ENCODE data around the gene SEMA3F. TPM values are rescaled to one million over a fixed set of nuclear protein-coding genes. Genes with fewer than 3 reads are reported as not detected.
"Not testable (repeated sequence)": the region's sequence is repeated elsewhere in the genome, so short reads cannot be mapped to it uniquely, and the experiment has no call there.

The SEMA3F gene
- total and polyA plus RNA-seq, 4 donors = 0.60 to 4.8 (median 2.1) TPM

DNA sequence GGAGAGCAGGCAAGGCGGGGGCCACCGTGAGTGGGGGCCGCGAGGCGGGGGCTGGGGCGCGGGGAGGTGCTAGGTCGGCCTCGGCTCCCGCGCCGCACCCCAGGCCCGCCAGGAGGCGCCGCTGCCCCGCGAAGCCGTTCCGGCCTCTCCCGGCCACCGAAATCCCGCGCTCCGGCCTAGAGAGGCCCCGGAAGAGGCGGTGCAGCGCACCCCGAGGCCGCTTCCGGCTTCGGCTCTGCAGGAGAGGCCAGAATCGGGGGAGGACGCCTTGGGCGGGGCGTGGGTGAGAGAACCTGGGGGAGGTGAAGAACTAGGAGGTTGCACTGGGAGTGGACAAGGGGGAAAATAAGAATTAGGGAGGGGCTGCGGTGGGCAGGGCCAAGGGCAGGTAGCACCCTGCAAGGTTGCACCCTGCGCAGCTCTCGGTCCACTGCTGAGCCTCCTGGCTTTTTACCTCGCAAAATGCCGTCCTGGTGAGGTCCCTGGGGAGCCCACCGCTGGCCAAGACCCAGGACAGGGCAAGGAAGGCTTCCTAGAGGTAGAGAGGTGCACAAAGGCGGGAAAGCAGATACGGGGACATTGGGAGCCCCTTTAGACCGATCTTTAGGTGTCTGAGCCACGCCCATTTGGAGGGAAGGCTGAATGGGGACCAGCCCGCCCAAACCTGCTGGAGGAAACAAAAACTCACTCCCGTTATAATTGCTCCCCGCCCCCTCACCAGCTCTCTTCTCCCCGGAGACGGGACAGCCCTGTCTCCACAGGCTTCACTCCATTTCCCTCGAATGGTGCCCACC, 72.5 kb downstream of the SEMA3F start (continued):
- TF ChIP-seq, protein P1, sequence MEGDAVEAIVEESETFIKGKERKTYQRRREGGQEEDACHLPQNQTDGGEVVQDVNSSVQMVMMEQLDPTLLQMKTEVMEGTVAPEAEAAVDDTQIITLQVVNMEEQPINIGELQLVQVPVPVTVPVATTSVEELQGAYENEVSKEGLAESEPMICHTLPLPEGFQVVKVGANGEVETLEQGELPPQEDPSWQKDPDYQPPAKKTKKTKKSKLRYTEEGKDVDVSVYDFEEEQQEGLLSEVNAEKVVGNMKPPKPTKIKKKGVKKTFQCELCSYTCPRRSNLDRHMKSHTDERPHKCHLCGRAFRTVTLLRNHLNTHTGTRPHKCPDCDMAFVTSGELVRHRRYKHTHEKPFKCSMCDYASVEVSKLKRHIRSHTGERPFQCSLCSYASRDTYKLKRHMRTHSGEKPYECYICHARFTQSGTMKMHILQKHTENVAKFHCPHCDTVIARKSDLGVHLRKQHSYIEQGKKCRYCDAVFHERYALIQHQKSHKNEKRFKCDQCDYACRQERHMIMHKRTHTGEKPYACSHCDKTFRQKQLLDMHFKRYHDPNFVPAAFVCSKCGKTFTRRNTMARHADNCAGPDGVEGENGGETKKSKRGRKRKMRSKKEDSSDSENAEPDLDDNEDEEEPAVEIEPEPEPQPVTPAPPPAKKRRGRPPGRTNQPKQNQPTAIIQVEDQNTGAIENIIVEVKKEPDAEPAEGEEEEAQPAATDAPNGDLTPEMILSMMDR (IDR thresholded peaks at IDR 0.05; ENCODE audit: low read depth, low read length, missing input control) = peak; percentile 89
- peak in 1 of 2 donors; percentile 8 for TF ChIP-seq RXRA (IDR thresholded peaks at IDR 0.05)
- TF ChIP-seq, protein P2, sequence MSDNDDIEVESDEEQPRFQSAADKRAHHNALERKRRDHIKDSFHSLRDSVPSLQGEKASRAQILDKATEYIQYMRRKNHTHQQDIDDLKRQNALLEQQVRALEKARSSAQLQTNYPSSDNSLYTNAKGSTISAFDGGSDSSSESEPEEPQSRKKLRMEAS (IDR thresholded peaks at IDR 0.05) = no peak

DNA sequence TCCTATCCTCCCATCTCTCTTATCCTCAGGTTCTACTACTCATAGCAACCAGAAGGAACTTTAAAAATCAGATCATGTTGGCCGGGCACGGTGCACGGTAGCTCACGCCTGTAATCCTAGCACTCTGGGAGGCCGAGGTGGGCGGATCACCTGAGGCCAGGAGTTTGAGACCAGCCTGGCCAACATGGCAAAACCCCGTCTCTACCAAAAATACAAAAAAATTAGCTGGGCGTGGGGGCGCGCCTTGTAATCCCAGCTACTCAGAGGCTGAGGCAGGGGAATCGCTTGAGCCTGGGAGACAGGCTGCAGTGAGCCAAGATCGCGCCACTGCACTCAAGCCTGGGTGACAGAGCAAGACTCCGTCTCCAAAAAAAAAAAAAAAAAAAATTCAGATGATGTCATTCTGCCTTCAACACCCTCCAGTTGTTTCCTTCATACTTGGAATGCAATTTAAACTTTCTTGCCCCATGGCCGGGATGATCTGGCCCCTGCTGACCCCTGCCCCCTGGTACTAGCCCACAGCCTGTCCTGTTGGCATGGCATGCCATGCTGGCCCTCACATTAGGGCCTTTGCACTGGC, 73.2 kb downstream of the SEMA3F start:
- H3K36me3 ChIP-seq (ENCODE audit: control insufficient read depth in 4 of 4, insufficient read depth in 3 of 4, low read depth in 1 of 4, low read length in 3 of 4); H3K9ac ChIP-seq (ENCODE audit: low read depth in 1 of 2, low read length in 2 of 2): not testable (repeated sequence)
- 56% methylated on average over 15 of the region's 15 CpGs for WGBS

DNA sequence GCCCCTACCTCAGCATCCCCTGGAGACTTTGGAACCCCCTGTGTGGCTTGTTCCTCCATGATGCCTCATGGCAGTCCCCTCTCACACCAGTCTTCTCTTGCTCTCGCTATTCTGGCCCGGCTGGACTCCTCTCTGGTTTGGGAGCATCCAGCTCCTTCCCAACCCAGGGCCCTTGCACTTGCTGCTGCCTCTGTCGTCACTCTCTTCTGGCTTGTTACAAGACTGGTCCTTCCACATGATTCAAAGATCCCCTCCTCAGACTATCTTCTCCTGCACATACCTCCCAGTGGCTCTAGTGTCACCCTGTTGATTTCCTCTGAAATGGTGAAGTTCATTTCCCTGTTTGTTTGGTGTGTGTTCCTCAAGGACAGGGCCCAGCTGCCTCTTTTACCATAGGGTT, 74.4 kb downstream of the SEMA3F start:
- Histone ChIP-seq H3K27me3 (ENCODE audit: control insufficient read depth in 4 of 4, insufficient read depth in 4 of 4, low read length in 3 of 4) (no peaks in the 10 kb centered on the region), H3K27ac (ENCODE audit: low read depth in 1 of 2, low read length in 2 of 2) (no peak overlapping the region), H3K4me1 (ENCODE audit: control insufficient read depth in 4 of 4, insufficient read depth in 4 of 4, low read length in 3 of 4) (peaks cover 4 to 18% (median 11%) of the 10 kb centered on the region in 4 donors), H3K36me3 (ENCODE audit: control insufficient read depth in 4 of 4, insufficient read depth in 3 of 4, low read depth in 1 of 4, low read length in 3 of 4) (no peaks in the 10 kb centered on the region), H3K9me3 (ENCODE audit: control insufficient read depth in 4 of 4, low read length in 3 of 4) (no peaks in the 10 kb centered on the region), H3K4me3 (ENCODE audit: low read depth in 1 of 3, low read length in 3 of 3) (no peak overlapping the region), H3K9ac (ENCODE audit: low read depth in 1 of 2, low read length in 2 of 2) (no peak overlapping the region)
- no peak for DNase-seq (ENCODE audit: low spot score)
- 94% methylated on average over 3 of the region's 3 CpGs for WGBS
- TF ChIP-seq, protein P3, sequence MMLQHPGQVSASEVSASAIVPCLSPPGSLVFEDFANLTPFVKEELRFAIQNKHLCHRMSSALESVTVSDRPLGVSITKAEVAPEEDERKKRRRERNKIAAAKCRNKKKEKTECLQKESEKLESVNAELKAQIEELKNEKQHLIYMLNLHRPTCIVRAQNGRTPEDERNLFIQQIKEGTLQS (IDR thresholded peaks at IDR 0.05) = no peak
- TF ChIP-seq, protein P4, sequence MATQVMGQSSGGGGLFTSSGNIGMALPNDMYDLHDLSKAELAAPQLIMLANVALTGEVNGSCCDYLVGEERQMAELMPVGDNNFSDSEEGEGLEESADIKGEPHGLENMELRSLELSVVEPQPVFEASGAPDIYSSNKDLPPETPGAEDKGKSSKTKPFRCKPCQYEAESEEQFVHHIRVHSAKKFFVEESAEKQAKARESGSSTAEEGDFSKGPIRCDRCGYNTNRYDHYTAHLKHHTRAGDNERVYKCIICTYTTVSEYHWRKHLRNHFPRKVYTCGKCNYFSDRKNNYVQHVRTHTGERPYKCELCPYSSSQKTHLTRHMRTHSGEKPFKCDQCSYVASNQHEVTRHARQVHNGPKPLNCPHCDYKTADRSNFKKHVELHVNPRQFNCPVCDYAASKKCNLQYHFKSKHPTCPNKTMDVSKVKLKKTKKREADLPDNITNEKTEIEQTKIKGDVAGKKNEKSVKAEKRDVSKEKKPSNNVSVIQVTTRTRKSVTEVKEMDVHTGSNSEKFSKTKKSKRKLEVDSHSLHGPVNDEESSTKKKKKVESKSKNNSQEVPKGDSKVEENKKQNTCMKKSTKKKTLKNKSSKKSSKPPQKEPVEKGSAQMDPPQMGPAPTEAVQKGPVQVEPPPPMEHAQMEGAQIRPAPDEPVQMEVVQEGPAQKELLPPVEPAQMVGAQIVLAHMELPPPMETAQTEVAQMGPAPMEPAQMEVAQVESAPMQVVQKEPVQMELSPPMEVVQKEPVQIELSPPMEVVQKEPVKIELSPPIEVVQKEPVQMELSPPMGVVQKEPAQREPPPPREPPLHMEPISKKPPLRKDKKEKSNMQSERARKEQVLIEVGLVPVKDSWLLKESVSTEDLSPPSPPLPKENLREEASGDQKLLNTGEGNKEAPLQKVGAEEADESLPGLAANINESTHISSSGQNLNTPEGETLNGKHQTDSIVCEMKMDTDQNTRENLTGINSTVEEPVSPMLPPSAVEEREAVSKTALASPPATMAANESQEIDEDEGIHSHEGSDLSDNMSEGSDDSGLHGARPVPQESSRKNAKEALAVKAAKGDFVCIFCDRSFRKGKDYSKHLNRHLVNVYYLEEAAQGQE (IDR thresholded peaks at IDR 0.05) = no peak
- no peak for TF ChIP-seq RAD21 (IDR thresholded peaks at IDR 0.05)
- no peak for TF ChIP-seq HNF4A (conservative IDR thresholded peaks at IDR 0.05)
- no peak for TF ChIP-seq FOXA1 (IDR thresholded peaks at IDR 0.05)
- no peak for TF ChIP-seq RXRA (IDR thresholded peaks at IDR 0.05)
- no peak for TF ChIP-seq YY1 (IDR thresholded peaks at IDR 0.05)
- TF ChIP-seq, protein P5, sequence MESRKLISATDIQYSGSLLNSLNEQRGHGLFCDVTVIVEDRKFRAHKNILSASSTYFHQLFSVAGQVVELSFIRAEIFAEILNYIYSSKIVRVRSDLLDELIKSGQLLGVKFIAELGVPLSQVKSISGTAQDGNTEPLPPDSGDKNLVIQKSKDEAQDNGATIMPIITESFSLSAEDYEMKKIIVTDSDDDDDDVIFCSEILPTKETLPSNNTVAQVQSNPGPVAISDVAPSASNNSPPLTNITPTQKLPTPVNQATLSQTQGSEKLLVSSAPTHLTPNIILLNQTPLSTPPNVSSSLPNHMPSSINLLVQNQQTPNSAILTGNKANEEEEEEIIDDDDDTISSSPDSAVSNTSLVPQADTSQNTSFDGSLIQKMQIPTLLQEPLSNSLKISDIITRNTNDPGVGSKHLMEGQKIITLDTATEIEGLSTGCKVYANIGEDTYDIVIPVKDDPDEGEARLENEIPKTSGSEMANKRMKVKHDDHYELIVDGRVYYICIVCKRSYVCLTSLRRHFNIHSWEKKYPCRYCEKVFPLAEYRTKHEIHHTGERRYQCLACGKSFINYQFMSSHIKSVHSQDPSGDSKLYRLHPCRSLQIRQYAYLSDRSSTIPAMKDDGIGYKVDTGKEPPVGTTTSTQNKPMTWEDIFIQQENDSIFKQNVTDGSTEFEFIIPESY (IDR thresholded peaks at IDR 0.05) = no peak
- no peak for TF ChIP-seq EGR1 (IDR thresholded peaks at IDR 0.05; ENCODE audit: low read depth in 2 of 2)
- TF ChIP-seq TAF1 (conservative IDR thresholded peaks at IDR 0.05) = no peak
- TF ChIP-seq JUND (IDR thresholded peaks at IDR 0.05) = no peak
- TF ChIP-seq SP1 (IDR thresholded peaks at IDR 0.05) = no peak
- no peak for TF ChIP-seq GABPA (IDR thresholded peaks at IDR 0.05 in 1 of 2, conservative IDR thresholded peaks at IDR 0.05 in 1 of 2)
- no peak for TF ChIP-seq FOXA2 (IDR thresholded peaks at IDR 0.05)
- TF ChIP-seq, protein P2 (IDR thresholded peaks at IDR 0.05) = no peak
- TF ChIP-seq NR2F2 (IDR thresholded peaks at IDR 0.05) = no peak
- no peak for TF ChIP-seq HNF4G (IDR thresholded peaks at IDR 0.05)

More for the DNA sequence above, 73.2 kb downstream of the SEMA3F start:
- not testable (repeated sequence) for H3K9me3 ChIP-seq (ENCODE audit: control insufficient read depth in 4 of 4, low read length in 3 of 4); H3K27me3 ChIP-seq (ENCODE audit: control insufficient read depth in 4 of 4, insufficient read depth in 4 of 4, low read length in 3 of 4); DNase-seq (ENCODE audit: low spot score)
- H3K27ac ChIP-seq (ENCODE audit: low read depth in 1 of 2, low read length in 2 of 2) = peak overlapping the region in 1 of 2 donors; percentile 69
- peak overlapping the region; percentile 70 to 88 (median 77) for H3K4me3 ChIP-seq (ENCODE audit: low read depth in 1 of 3, low read length in 3 of 3)
- peaks cover 4 to 18% (median 11%) of the 10 kb centered on the region in 4 donors for H3K4me1 ChIP-seq (ENCODE audit: control insufficient read depth in 4 of 4, insufficient read depth in 4 of 4, low read length in 3 of 4)

All from liver (tissue), 9 donors.